Kidney epithelial cell (primary cell): ENCODE data around the gene TMEM37. TPM values are rescaled to one million over a fixed set of nuclear protein-coding genes. Genes with fewer than 3 reads are reported as not detected.
"Not testable (repeated sequence)": the region's sequence is repeated elsewhere in the genome, so short reads cannot be mapped to it uniquely, and the experiment has no call there.

ENCODE experiments used
- DNase-seq: peaks from one replicate; pipeline ENCODE4 v3.0.0-alpha.2; 2010; ENCODE audit warnings: low read depth
- H3K27me3 ChIP-seq: 2 replicates; pipeline ENCODE4 v1.6.0; 2011; ENCODE audit warnings: low read length; ENCODE audit not compliant: control insufficient read depth, insufficient read depth
- H3K36me3 ChIP-seq: 2 replicates; pipeline ENCODE4 v1.5.1; 2011; ENCODE audit warnings: low read length; ENCODE audit not compliant: control insufficient read depth, insufficient read depth
- H3K4me3 ChIP-seq: 2 replicates; pipeline ENCODE4 v1.5.1; 2011; ENCODE audit warnings: low read depth, mild to moderate bottlenecking, control low read depth, low read length
- CTCF ChIP-seq: IDR thresholded peaks from 2 replicates; pipeline ENCODE4 v1.5.1; 2011; ENCODE audit warnings: mild to moderate bottlenecking, moderate library complexity, low read length, control low read depth, inconsistent platforms; ENCODE audit not compliant: insufficient read depth, poor library complexity, severe bottlenecking
- total RNA-seq: library from RNA; depleted of rRNA; stranded (reverse); fragments of >200 nt; gene quantifications from 2 replicates; pipeline ENCODE4 v1.2.3, GENCODE V29; 2015

Gene TMEM37
- total RNA-seq, 1 donor from 2014 or later = not detected

DNA sequence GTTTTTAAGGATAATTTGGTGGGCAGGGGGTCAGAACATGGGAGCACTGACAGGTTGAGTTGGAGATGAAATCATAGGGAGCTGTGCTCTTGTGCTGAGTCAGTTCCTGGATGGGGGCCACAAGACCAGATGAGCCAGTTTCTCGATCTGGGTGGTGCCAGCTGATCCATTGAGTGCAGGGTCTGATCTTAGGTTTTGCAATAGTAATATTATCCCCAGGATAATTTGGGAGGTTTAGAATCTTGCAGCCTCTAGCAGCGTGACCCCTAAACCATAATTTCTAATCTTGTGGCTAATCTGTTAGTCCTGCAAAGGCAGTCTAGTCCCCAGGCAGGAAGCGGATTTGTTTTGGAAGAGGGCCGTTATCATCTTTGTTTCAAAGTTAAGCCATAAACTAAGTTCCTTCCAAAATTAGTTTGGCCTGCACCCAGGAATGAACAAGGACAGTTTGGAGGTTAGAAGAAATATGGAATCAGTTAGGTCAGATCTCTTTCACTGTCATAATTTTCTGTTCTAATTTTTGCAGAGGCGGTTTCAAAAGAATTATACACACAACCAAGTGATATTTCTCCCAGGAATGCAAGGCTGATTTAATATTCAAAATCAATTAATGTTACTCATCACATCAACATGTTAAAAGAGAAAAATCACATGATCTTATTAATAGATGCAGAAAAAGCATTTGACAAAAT lies 41.9 kb upstream of the TMEM37 start:
- no peak for TF ChIP-seq CTCF
- Histone ChIP-seq H3K36me3 (no peaks in the 10 kb centered on the region), H3K4me3 (no peak overlapping the region), H3K27me3 (no peaks in the 10 kb centered on the region)
- DNase-seq = peak; percentile 41

GRCh38 chr2:119393971-119394748 lies 37.5 kb upstream of the TMEM37 start:
- no peak for DNase-seq
- no peak overlapping the region for H3K4me3 ChIP-seq
- no peaks in the 10 kb centered on the region for H3K36me3 ChIP-seq
- TF ChIP-seq CTCF = no peak
- no peaks in the 10 kb centered on the region for H3K27me3 ChIP-seq

GRCh38 chr2:119397196-119397595 lies 34.5 kb upstream of the TMEM37 start:
- Histone ChIP-seq H3K36me3 (no peaks in the 10 kb centered on the region), H3K4me3 (no peak overlapping the region), H3K27me3 (no peaks in the 10 kb centered on the region)
- no peak for TF ChIP-seq CTCF
- no peak for DNase-seq

GRCh38 chr2:119402106-119402505 lies 29.5 kb upstream of the TMEM37 start:
- Histone ChIP-seq H3K27me3 (peaks cover 2% of the 10 kb centered on the region), H3K4me3 (no peak overlapping the region), H3K36me3 (no peaks in the 10 kb centered on the region)
- DNase-seq = no peak
- no peak for TF ChIP-seq CTCF

DNA sequence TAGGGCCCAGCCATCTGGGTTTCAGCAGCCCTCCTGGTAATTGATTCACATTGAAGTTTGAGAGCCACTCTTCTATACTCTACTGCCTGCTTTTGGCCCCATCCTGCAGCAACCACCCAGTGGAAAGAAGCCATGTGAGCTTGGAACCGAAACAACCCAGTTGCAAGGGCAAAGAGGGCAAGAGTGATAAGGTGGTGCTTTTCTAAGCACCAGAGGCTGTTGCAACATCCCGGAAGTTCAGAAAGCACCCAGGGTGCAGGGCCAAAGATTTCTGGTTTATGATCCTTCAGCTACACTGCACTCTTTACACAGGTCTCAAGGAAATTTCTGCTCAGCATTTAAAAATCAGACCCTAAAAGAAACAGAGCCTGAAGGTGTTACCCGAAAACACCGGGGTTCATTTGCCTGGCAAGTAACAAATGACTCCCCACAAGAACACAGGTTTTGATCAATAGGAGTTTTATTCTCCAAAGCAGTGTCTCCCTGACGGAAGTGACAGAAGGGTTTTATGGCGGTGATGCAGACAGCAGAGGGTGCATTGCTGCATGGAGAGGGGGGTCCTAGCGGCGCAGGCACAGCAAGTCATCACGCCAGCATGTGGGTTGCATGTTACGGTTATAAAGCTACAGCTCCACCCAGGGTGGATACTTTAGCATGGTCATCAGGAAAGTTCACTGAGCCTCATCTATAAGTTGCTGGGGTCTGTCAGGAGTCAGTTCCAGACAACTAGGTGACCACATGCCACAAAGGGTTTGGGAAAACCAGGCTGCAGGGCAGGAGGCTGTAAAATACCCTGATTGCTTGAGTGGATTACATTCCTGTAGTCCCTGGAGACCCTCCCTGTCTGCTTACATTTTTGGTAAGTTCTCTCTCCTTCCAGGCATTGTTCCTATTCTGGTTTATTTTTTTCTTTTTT lies 28.8 kb upstream of the TMEM37 start:
- no peak for DNase-seq
- Histone ChIP-seq H3K36me3 (no peaks in the 10 kb centered on the region), H3K27me3 (peaks cover 2% of the 10 kb centered on the region), H3K4me3 (no peak overlapping the region)
- no peak for TF ChIP-seq CTCF

DNA sequence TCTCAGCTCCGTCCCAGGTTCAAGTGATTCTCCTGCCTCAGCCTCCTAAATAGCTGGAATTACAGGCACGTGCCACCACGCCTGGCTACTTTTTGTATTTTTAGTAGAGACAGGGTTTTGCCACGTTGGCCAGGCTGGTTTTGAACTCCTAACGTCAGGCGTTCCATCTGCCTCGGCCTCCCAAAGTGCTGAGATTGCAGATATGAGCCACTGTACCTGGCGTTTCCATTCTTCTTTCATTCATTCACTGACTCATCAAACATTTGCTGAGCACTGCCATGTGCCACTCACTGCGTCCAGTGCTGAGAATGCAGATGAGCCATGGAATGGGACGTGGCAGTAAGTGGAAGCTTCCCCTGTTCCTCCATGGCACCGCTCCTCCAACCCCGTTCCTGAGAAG lies 28.0 kb upstream of the TMEM37 start:
- not testable (repeated sequence) for DNase-seq, H3K4me3 ChIP-seq, H3K36me3 ChIP-seq, H3K27me3 ChIP-seq
